ENCODE results near the gene AEN.
"Not testable (repeated sequence)": the region's sequence is repeated elsewhere in the genome, so short reads cannot be mapped to it uniquely, and the experiment has no call there.

The AEN gene

GRCh38 chr15:88615303-88616107, 5.6 kb upstream of the AEN start:
- DNase-seq, result no peak

DNA sequence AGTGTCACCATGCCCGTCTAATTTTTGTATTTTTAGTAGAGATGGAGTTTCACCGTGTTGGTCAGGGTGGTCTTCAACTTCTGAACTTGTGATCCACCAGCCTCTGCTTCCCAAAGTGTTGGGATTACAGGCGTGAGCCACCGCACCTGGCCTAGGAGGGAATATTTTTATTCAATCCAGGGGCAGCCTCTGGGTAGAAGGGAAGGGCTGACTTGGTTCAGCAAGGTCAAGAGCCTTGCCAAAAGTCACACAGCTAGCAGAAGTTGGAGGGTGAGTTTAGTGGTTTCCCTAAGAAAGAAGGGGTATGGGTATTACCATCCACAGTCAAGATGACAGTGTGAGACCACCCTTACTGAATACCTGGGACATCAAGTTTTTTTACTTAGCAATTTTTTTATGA, 4.9 kb upstream of the AEN start:
- DNase-seq, result no peak

DNA sequence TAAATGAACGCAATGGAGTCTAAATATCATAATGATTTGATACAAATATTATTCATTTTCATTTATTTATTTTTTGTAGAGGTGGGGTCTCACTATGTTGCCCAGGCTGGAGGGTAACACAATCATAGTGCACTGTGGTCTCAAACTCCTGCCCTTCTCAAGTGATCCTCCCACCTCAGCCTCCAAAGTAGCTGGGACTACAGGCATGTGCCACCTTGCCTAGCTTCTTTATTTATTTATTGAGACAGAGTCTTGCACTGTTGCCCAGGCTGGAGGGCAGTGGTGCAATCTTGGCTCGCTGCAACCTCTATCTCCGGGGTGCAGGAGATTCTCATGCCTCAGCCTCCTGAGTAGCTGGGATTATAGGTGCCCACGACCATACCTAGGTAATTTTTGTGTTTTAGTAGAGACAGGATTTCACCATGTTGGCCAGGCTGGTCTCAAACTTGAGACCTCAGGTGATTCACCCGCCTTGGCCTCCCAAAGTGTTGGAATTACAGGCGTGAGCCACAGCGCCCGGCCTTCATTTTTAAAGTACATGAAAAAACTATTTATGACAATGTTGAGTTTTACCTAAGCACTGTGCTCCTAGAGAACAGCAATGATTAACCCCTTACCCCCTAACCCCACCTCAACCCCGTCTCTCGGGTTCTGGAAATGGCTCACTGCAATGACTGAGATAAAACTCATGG, 4.0 kb upstream of the AEN start:
- DNase-seq, result no peak

DNA sequence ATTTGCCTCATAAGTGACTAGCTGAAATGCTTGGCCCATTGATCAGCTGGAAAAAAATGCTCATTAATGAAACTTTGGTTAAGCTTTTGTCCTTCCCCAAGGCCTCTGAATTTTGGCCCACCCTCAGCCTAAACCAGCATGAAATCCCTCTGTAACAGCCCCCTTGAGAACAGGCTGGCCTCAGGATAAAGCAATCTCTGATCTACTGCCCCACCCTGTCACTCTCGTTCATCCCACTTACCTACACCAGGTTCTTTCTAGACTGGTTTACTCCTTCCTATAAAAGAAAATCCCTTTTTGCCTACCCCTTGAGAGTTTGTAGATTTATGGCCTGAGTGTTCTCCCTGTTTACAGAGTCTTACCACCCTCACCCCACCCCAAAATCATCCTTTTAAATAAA, 3.4 kb upstream of the AEN start:
- DNase-seq, result no peak

DNA sequence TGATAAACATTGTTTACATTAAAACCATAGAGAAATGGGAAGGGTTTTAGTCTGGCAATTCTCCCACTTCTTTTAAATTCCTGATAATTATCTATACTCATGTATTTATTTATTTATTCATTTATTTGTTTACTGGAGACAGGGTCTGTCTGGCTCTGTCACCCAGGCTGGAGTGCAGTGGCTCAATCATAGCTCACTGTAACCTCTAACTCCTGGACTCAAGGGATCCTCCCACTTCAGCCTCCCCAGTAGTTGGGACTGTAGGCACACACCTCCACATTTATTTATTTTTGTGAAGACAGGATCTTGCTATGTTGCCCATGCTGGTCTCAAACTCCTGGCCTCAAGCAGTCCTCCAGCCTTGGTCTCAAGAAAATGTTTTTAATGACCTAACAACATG, 2.5 kb upstream of the AEN start:
- DNase-seq, result no peak

- DNase-seq, result no peak
Observed at GRCh38 chr15:88619796-88620195, 1.3 kb upstream of the AEN start.

GRCh38 chr15:88621789-88622604, 857 bp downstream of the AEN start:
- DNase-seq, result no peak

GRCh38 chr15:88622605-88622975, 1.4 kb downstream of the AEN start:
- no peak for DNase-seq

- no peak for DNase-seq
Observed at GRCh38 chr15:88623061-88623460, 1.9 kb downstream of the AEN start.

GRCh38 chr15:88623632-88624031, 2.5 kb downstream of the AEN start:
- DNase-seq, result no peak

DNA sequence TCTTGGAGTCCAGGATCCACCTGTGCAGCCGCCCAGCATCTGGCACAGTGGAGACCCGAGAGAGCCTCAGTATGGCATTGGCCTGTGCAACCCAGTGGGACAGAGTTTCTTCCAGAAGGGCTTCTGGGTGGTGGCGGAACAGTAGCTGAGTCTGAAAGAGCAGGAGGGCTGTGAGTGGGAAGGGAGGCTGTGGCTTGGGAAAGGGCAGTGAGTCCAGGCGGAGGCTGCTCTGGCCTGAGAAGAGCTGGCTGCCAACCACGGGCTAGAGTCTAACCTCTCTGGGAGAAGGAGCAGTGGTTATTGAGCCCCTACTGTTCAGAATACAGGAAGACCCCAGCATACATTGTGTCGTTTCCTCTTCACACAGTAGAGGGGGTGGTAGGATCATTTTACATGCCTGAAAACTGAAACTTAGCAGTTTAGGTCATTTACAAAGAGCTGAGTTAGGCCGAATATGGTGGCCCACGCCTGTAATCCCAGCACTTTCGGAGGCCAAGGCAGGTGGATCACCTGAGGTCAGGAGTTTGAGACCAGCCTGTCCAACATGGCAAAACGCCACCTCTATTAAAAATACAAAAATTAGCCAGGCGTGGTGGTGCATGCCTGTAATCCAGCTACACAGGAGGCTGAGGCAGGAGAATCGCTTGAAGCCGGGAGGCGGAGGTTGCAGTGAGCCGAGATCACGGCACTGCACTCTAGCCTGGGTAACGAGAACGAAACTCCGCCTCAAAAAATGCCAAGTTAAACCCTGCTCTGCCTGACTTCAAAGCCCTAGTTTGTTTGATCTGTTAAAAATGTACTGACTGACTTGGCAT, 3.2 kb downstream of the AEN start:
- no peak for DNase-seq

DNA sequence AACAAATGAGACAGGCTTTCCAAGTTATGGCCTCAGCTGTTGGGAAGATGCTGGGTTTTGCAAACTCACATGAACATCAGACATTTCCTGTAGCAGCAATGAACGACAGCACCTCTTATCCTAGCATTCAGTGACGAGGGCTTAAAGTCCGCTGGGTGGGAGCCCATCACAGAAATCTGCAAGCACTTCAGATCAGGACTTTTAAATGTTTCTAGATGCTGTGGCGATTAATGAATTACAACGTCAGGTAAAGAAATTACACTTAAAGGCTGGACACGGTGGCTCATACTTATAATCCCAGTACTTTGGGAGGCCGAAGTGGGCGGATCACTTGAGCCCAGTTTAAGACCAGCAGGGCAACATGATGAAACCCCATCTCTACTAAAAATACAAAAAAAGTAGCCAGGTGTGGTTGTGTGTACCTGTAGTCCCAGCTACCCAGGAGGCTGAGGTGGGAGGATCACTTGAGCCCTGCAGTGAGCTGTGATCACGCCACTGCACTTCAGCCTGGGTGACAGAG, 3.9 kb downstream of the AEN start:
- no peak for DNase-seq

- DNase-seq, result no peak
Observed at GRCh38 chr15:88625943-88626741, 5.0 kb downstream of the AEN start.

DNA sequence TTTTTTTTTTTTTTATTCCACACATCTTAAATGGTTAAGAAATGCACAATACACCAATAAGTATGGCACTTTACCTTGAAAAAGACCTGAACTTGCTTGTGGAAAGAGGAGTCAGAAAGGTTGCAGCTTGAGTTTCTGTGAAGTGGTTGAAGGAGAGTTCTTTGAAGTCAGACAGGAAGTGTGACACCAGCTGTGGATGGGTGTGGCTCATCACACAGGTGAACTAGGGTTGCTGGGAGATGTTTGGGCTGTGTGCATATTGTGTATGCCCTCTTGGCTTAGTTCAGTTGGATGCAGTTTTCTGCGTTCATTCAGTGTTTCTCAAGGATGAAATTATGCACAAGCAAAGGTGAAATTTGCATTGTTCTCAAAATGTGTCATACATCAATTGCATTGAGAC, 6.3 kb downstream of the AEN start:
- DNase-seq, result no peak

DNA sequence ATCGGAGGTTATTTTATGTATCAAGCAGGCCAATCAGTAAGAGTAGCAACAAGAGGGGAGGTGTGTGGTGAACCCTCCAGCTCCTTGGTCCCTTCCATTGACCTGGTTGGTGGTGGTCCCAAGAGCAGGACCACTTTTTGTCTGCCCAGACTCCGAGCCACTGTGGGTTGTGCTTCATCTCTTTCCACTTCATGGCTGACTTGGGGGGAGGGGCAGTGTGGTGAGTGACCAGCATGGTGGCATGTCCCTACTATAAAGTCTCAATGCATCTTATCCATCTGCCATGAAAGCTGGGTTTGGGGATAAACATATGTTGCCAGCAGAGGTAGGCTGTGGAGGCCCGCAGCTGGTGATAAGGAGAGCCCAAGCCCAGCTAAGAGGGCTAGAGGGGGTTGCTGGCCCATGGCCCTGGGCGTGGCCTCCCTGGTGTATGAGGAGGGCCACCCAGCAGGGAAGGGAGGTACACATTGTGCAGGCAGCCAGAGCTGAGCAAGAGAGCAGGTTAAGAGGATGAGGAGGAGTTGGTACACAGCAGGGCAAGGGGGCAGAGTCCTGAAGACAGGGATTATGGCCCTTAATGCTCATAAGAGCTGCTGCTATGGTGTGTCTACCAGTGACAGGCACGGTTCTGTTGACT, 7.0 kb downstream of the AEN start:
- no peak for DNase-seq

GRCh38 chr15:88629071-88629470, 7.9 kb downstream of the AEN start:
- DNase-seq, result no peak

DNA sequence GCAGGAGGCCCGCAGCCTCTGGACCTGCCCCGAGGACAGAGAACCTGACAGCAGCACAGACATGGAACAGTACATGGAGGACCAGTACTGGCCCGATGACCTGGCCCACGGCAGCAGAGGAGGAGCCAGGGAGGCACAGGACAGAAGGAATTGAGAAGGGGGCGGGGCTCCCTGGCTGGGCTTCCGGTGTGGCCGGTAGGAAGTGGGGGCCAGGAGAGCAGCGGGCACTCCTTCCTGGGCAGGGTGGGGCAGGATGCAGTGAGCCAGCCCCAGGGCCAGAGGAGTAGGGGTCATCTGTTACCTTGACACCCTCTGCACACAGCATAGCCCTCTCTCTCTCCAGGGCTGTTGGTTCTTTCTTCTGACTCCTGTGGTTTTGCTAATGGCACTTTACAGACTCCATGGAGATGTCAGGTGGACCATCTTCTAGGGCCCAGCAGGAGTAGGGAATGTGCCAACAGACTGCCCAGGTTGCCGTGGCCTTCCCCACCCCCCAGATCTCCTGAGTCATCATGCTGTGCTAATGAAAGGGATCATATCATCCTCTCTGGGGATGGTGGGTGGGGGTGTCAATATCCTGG, 9.1 kb downstream of the AEN start:
- DNase-seq, result no peak

- DNase-seq, result no peak
Observed at GRCh38 chr15:88630798-88631463, 9.8 kb downstream of the AEN start.

DNA sequence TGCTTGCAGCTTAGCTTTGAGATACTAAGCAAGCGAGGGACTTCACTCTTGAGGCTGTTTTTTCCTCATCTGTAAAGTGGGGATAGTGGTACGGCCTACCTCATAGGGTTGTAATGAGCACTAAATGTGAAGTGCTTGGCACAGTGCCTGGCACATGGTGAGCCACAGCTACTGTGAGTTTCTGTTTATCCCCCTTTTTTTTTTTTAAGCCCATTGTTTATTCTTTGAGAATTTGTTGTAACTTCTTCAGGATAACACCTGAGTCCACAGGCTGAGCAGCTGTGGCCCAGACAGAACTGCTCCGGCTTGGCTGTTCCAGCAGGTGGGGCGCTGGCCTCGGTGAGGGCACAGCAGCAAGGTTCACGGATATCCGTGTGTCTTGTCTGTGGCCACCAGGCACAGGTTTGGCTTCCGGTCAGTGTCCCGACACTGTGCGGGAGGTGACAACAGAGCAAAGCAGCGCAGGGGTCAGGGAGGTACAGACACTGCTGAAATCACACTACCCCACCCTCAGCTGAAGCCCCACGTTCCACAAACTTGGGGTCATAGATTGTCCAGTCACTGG, 10.4 kb downstream of the AEN start:
- no peak for DNase-seq

GRCh38 chr15:88632797-88633196, 11.7 kb downstream of the AEN start:
- not testable (repeated sequence) for DNase-seq

All from SIG-M5 (cell line).